HepG2 (cell line): Measurements from ENCODE around the gene RNF149. TPM values are rescaled to one million over a fixed set of nuclear protein-coding genes. Genes with fewer than 3 reads are reported as not detected.

Source experiments
- ASH2L ChIP-seq: fragments of 300-600, 200-600 bp; sonication (generic); IDR thresholded peaks from 2 replicates; pipeline ENCODE4 v1.7.0; 2017; ENCODE audit warnings: low read depth, mild to moderate bottlenecking, moderate library complexity, mixed read lengths, low read length; ENCODE audit not compliant: insufficient read length
- ATF1 ChIP-seq: IDR thresholded peaks from 2 replicates; pipeline ENCODE4 v1.6.1; 2016; ENCODE audit warnings: mild to moderate bottlenecking, control low read depth
- BORCS8-MEF2B ChIP-seq: sonication (generic); formaldehyde crosslinking; IDR thresholded peaks from 2 replicates; pipeline ENCODE4 v1.8.0; 2022; ENCODE audit warnings: mild to moderate bottlenecking, missing genetic modification reagents
- HDAC6 ChIP-seq: fragments of 200-600 bp; sonication (generic); IDR thresholded peaks from 2 replicates; pipeline ENCODE4 v1.7.0; 2017; ENCODE audit warnings: mild to moderate bottlenecking, antibody characterized with exemption, low read length, low read depth
- NBN ChIP-seq: fragments of 450-650 bp; conservative IDR thresholded peaks from 2 replicates; pipeline ENCODE4 v1.6.1; 2017
- REPIN1 ChIP-seq: sonication (generic); formaldehyde crosslinking; IDR thresholded peaks from 2 replicates; pipeline ENCODE4 v1.8.0; 2022; ENCODE audit warnings: missing genetic modification reagents, low read depth, mild to moderate bottlenecking, borderline replicate concordance
- SMC3 ChIP-seq: IDR thresholded peaks from 2 replicates; pipeline ENCODE4 v1.6.1; 2011; ENCODE audit warnings: low read length, improper control_type of control experiment
- YEATS4 ChIP-seq: sonication (generic); formaldehyde crosslinking; IDR thresholded peaks from 2 replicates; pipeline ENCODE4 v1.4.0; 2020; ENCODE audit warnings: missing genetic modification reagents, borderline replicate concordance
- ZNF256 ChIP-seq: sonication (generic); formaldehyde crosslinking; conservative IDR thresholded peaks from 2 replicates; pipeline ENCODE4 v1.4.0; 2020; ENCODE audit warnings: missing genetic modification reagents
- ZNF343 ChIP-seq: sonication (generic); formaldehyde crosslinking; IDR thresholded peaks from 2 replicates; pipeline ENCODE4 v1.4.0; 2020; ENCODE audit warnings: mild to moderate bottlenecking, missing genetic modification reagents
- ZNF350 ChIP-seq: sonication (generic); formaldehyde crosslinking; IDR thresholded peaks from 2 replicates; pipeline ENCODE4 v1.4.0; 2020; ENCODE audit warnings: mild to moderate bottlenecking, low read depth, missing genetic modification reagents, borderline replicate concordance
- ZNF670 ChIP-seq: sonication (generic); formaldehyde crosslinking; IDR thresholded peaks from 2 replicates; pipeline ENCODE4 v1.8.0; 2022; ENCODE audit warnings: mild to moderate bottlenecking, missing genetic modification reagents, borderline replicate concordance
- ZNF746 ChIP-seq: sonication (generic); formaldehyde crosslinking; IDR thresholded peaks from 2 replicates; pipeline ENCODE4 v1.8.0; 2022; ENCODE audit warnings: mild to moderate bottlenecking, missing genetic modification reagents
- ZNF792 ChIP-seq: IDR thresholded peaks from 2 replicates; pipeline ENCODE4 v1.6.1; 2016
- ZSCAN22 ChIP-seq: sonication (generic); formaldehyde crosslinking; IDR thresholded peaks from 2 replicates; pipeline ENCODE4 v1.4.0; 2020; ENCODE audit warnings: mild to moderate bottlenecking, missing genetic modification reagents
- polyA plus RNA-seq, 8 experiments: library from polyadenylated mRNA; depleted of rRNA in 3 of 8; stranded (reverse) in 7 of 8; unstranded in 1 of 8; fragments of >200 nt; fragmentation: Illumina TruSeq in 4 of 8; extraction: Trizol in 4 of 8; gene quantifications; 2 replicates each; pipeline versions ENCODE4 v1.2.1 to v1.2.3, GENCODE V29; 2011 to 2016; ENCODE audit warnings: low read depth in 4 of 8, missing spikeins in 1 of 8, mixed read lengths in 1 of 8; ENCODE audit not compliant: insufficient read depth in 1 of 8
- total RNA-seq, 5 experiments: library from RNA; depleted of rRNA; stranded (reverse); fragments of >200 nt; fragmentation: Illumina TruSeq; extraction: Trizol; gene quantifications; 2 replicates each; pipeline ENCODE4 v1.2.3, GENCODE V29; 2016; ENCODE audit warnings: low read depth in 1 of 5
- TF ChIP-seq, protein P1 (sequence below): IDR thresholded peaks from 2 replicates; pipeline ENCODE4 v1.6.1; 2016
- TF ChIP-seq, protein P2 (sequence below): sonication (generic); formaldehyde crosslinking; IDR thresholded peaks from 2 replicates; pipeline ENCODE4 v1.4.0; 2020; ENCODE audit warnings: mild to moderate bottlenecking, missing genetic modification reagents
- TF ChIP-seq, protein P3 (sequence below): sonication (generic); formaldehyde crosslinking; IDR thresholded peaks from 2 replicates; pipeline ENCODE4 v1.4.0; 2020; ENCODE audit warnings: low read depth, mild to moderate bottlenecking, missing genetic modification reagents
- TF ChIP-seq, protein P4 (sequence below): sonication (generic); formaldehyde crosslinking; IDR thresholded peaks from 2 replicates; pipeline ENCODE4 v1.4.0; 2020; ENCODE audit warnings: missing genetic modification reagents

Gene RNF149
- total and polyA plus RNA-seq, 2 of the 13 experiments (the other 11 are each of a cell fraction or from before 2014, with no cell fraction given) = 87.6 to 109 TPM

- TF ChIP-seq, protein P1, sequence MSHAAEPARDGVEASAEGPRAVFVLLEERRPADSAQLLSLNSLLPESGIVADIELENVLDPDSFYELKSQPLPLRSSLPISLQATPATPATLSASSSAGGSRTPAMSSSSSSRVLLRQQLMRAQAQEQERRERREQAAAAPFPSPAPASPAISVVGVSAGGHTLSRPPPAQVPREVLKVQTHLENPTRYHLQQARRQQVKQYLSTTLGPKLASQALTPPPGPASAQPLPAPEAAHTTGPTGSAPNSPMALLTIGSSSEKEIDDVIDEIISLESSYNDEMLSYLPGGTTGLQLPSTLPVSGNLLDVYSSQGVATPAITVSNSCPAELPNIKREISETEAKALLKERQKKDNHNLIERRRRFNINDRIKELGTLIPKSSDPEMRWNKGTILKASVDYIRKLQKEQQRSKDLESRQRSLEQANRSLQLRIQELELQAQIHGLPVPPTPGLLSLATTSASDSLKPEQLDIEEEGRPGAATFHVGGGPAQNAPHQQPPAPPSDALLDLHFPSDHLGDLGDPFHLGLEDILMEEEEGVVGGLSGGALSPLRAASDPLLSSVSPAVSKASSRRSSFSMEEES (CRISPR knock-in tag) = peak; percentile 61; the same call in 1 of the 2 replicates
- TF ChIP-seq ZNF256 = no peak; the same call in 1 of the 2 replicates
- TF ChIP-seq HDAC6 = no peak
- no peak for TF ChIP-seq ATF1 (CRISPR knock-in tag)
- TF ChIP-seq, protein P2, sequence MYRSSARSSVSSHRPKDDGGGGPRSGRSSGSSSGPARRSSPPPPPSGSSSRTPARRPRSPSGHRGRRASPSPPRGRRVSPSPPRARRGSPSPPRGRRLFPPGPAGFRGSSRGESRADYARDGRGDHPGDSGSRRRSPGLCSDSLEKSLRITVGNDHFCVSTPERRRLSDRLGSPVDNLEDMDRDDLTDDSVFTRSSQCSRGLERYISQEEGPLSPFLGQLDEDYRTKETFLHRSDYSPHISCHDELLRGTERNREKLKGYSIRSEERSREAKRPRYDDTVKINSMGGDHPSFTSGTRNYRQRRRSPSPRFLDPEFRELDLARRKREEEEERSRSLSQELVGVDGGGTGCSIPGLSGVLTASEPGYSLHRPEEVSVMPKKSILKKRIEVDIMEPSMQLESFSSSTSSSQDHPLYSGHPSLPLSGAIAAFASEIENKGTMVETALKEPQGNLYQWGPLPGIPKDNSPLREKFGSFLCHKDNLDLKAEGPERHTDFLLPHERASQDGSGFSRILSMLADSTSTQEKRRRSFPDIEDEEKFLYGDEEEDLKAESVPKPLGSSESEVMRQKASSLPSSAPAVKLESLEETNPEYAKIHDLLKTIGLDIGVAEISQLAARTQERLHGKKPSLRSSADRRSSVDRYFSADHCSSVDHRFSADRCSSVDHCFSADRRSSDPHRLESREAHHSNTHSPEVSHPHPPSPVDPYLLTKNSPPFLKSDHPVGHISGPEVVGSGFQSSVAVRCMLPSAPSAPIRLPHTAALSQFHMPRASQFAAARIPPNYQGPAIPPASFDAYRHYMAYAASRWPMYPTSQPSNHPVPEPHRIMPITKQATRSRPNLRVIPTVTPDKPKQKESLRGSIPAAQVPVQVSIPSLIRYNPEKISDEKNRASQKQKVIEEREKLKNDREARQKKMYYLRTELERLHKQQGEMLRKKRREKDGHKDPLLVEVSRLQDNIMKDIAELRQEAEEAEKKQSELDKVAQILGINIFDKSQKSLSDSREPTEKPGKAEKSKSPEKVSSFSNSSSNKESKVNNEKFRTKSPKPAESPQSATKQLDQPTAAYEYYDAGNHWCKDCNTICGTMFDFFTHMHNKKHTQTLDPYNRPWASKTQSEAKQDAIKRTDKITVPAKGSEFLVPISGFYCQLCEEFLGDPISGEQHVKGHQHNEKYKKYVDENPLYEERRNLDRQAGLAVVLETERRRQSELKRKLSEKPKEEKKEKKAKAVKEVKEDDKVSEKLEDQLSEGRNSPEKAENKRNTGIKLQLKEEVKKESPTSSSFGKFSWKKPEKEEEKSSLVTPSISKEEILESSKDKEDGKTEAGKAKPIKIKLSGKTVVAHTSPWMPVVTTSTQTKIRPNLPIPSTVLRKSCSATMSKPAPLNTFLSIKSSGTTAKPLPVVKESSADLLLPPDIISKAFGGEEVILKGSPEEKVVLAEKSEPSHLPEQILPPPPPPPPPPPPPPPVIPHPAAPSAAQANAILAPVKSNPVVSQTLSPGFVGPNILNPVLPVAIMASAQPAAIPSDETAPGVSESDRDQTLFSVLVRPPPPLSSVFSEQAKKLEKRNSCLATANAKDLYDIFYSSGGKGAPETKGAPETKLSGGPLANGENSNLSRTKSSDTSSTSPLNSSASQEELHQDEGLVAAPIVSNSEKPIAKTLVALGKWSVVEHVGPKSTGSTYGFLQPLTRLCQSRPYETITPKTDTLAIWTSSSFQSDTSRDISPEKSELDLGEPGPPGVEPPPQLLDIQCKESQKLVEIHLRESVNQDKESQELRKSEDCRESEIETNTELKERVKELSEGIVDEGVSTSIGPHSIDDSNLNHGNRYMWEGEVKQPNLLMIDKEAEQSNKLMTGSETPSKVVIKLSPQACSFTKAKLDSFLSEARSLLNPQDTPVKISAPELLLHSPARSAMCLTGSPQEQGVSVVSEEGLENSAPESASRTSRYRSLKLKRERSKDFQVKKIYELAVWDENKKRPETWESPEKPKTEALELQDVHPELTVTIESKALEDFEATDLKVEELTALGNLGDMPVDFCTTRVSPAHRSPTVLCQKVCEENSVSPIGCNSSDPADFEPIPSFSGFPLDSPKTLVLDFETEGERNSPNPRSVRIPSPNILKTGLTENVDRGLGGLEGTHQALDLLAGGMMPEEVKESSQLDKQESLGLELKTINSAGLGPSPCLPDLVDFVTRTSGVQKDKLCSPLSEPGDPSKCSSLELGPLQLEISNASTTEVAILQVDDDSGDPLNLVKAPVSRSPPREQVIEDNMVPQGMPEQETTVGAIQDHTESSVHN = no peak; the same call in 1 of the 2 replicates
- TF ChIP-seq ZNF350 (CRISPR knock-in tag) = peak; percentile 56; the same call in 1 of the 2 replicates
- 0 out of 2 replicates have a peak, but pooled peaks have one; percentile 3 for TF ChIP-seq ZSCAN22
- no peak for TF ChIP-seq SMC3
- peak; percentile 88 for TF ChIP-seq ZNF792 (CRISPR knock-in tag)
- TF ChIP-seq, protein P3, sequence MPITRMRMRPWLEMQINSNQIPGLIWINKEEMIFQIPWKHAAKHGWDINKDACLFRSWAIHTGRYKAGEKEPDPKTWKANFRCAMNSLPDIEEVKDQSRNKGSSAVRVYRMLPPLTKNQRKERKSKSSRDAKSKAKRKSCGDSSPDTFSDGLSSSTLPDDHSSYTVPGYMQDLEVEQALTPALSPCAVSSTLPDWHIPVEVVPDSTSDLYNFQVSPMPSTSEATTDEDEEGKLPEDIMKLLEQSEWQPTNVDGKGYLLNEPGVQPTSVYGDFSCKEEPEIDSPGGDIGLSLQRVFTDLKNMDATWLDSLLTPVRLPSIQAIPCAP = no peak; the same call in 1 of the 2 replicates
- peak; percentile 38; the same call in 1 of the 2 replicates for TF ChIP-seq ZNF343 (CRISPR knock-in tag)
- TF ChIP-seq YEATS4 (CRISPR knock-in tag) = peak; percentile 85
- TF ChIP-seq ZNF670 (CRISPR knock-in tag) = peak; percentile 29; the same call in 1 of the 2 replicates
- TF ChIP-seq ZNF746 (CRISPR knock-in tag) = peak; percentile 51; the same call in 1 of the 2 replicates
- no peak; the same call in 1 of the 2 replicates for TF ChIP-seq REPIN1
- TF ChIP-seq, protein P4, sequence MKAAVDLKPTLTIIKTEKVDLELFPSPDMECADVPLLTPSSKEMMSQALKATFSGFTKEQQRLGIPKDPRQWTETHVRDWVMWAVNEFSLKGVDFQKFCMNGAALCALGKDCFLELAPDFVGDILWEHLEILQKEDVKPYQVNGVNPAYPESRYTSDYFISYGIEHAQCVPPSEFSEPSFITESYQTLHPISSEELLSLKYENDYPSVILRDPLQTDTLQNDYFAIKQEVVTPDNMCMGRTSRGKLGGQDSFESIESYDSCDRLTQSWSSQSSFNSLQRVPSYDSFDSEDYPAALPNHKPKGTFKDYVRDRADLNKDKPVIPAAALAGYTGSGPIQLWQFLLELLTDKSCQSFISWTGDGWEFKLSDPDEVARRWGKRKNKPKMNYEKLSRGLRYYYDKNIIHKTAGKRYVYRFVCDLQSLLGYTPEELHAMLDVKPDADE (CRISPR knock-in tag) = no peak
- no peak for TF ChIP-seq BORCS8-MEF2B (CRISPR knock-in tag)
- TF ChIP-seq NBN = no peak
- no peak for TF ChIP-seq ASH2L
Measured at GRCh38 chr2:101252408-101253012, 56.0 kb downstream of the RNF149 start, which contains the start of gene CNOT11 (continued).
